Stomach (tissue), 4 donors: ENCODE measurements around the gene MASP1.

ENCODE experiments used
- CTCF ChIP-seq, 7 experiments: fragments of 450-650 bp in 4 of 7; fragments of 200-600 bp in 3 of 7; sonication (generic) in 3 of 7; IDR thresholded peaks; one replicate each; pipeline ENCODE4 v1.5.1; 2016 to 2019; ENCODE audit warnings: antibody characterized with exemption in 7 of 7, control low read depth in 2 of 7, mild to moderate bottlenecking in 1 of 7
- EP300 ChIP-seq: sonication (generic); formaldehyde crosslinking; IDR thresholded peaks from one replicate; pipeline ENCODE4 v1.6.1; 2017; ENCODE audit warnings: antibody characterized with exemption
- POLR2A ChIP-seq, 4 donors: fragments of 450-650 bp; IDR thresholded peaks; one replicate each; pipeline ENCODE4 v1.6.1; 2016; ENCODE audit warnings: antibody characterized with exemption in 4 of 4, control low read depth in 2 of 4, mild to moderate bottlenecking in 1 of 4, moderate library complexity in 1 of 4
- POLR2AphosphoS5 ChIP-seq, 3 donors: sonication (generic); formaldehyde crosslinking; IDR thresholded peaks; one replicate each; pipeline ENCODE4 v1.6.1; 2016; ENCODE audit warnings: antibody characterized with exemption in 3 of 3

GRCh38 chr3:187209491-187209890, 82.0 kb downstream of the MASP1 start:
- TF ChIP-seq CTCF (IDR thresholded peaks at IDR 0.05) (no peak), POLR2A (IDR thresholded peaks at IDR 0.05) (no peak), EP300 (no peak), POLR2AphosphoS5 (IDR thresholded peaks at IDR 0.05) (no peak)
